Measurements from ENCODE around the gene VAV3. TPM values are rescaled to one million over a fixed set of nuclear protein-coding genes. Genes with fewer than 3 reads are reported as not detected.
A peak's percentile ranks its signal among the peaks of the same experiment; 100 is the strongest.

The VAV3 gene
- total RNA-seq, 4 donors from 2014 or later, result 2.2 to 20.4 (median 4.0) TPM

GRCh38 chr1:107941123-107941522 lies 23.9 kb downstream of the VAV3 start:
- H3K4me3 ChIP-seq, result no peak overlapping the region
- H3K36me3 ChIP-seq, result no peaks in the 10 kb centered on the region
- peaks cover 0 to 15% (median 5%) of the 10 kb centered on the region in 4 donors for H3K4me1 ChIP-seq
- WGBS, 2 donors, result 73 to 75% methylated on average over 7 of the region's 7 CpGs
- H3K27me3 ChIP-seq, result no peaks in the 10 kb centered on the region
- peak overlapping the region in 2 of 4 donors; percentile 56 to 67 for H3K27ac ChIP-seq
- H3K9me3 ChIP-seq, result no peaks in the 10 kb centered on the region
- DNase-seq (ENCODE audit: low spot score in 2 of 2), result peak in 1 of 2 donors; percentile 59
- TF ChIP-seq POLR2A (IDR thresholded peaks at IDR 0.05), result no peak
- peak; percentile 23 to 76 for TF ChIP-seq EP300 (IDR thresholded peaks at IDR 0.05)

- H3K4me3 ChIP-seq, result no peak overlapping the region
- no peaks in the 10 kb centered on the region for H3K27me3 ChIP-seq
- H3K4me1 ChIP-seq, result peaks cover 0 to 16% (median 5%) of the 10 kb centered on the region in 4 donors
- peak overlapping the region in 2 of 4 donors; percentile 20 to 67 for H3K27ac ChIP-seq
- TF ChIP-seq CTCF (IDR thresholded peaks at IDR 0.05) (no peak), EP300 (IDR thresholded peaks at IDR 0.05) (no peak)
- no peaks in the 10 kb centered on the region for H3K36me3 ChIP-seq
- no peaks in the 10 kb centered on the region for H3K9me3 ChIP-seq
- no peak for DNase-seq (ENCODE audit: low spot score in 2 of 2)
Observed at GRCh38 chr1:107940701-107941100, 24.3 kb downstream of the VAV3 start.

GRCh38 chr1:107940017-107940577 lies 24.9 kb downstream of the VAV3 start:
- H3K36me3 ChIP-seq, result no peaks in the 10 kb centered on the region
- 66 to 73% methylated on average over 5 of the region's 5 CpGs for WGBS, 2 donors
- no peaks in the 10 kb centered on the region for H3K9me3 ChIP-seq
- TF ChIP-seq POLR2A (IDR thresholded peaks at IDR 0.05) (no peak), CTCF (IDR thresholded peaks at IDR 0.05) (no peak), EP300 (IDR thresholded peaks at IDR 0.05) (no peak)
- H3K27ac ChIP-seq, result peak overlapping the region in 2 of 4 donors; percentile 20 to 30
- no peak overlapping the region for H3K4me3 ChIP-seq
- DNase-seq (ENCODE audit: low spot score in 2 of 2), result no peak
- peaks cover 0 to 16% (median 5%) of the 10 kb centered on the region in 4 donors for H3K4me1 ChIP-seq
- H3K27me3 ChIP-seq, result no peaks in the 10 kb centered on the region

- H3K36me3 ChIP-seq, result no peaks in the 10 kb centered on the region
- no peaks in the 10 kb centered on the region for H3K9me3 ChIP-seq
- no peak for TF ChIP-seq POLR2A (IDR thresholded peaks at IDR 0.05)
- TF ChIP-seq EP300 (IDR thresholded peaks at IDR 0.05), result no peak
- no peak for TF ChIP-seq CTCF (IDR thresholded peaks at IDR 0.05)
- H3K4me1 ChIP-seq, result peaks cover 0 to 16% (median 7%) of the 10 kb centered on the region in 4 donors
- H3K4me3 ChIP-seq, result no peak overlapping the region
- DNase-seq (ENCODE audit: low spot score in 2 of 2), result no peak
- WGBS, 2 donors, result 94 to 95% methylated on average over 3 of the region's 3 CpGs
- no peaks in the 10 kb centered on the region for H3K27me3 ChIP-seq
- H3K27ac ChIP-seq, result no peak overlapping the region
Observed at GRCh38 chr1:107939256-107939655, 25.7 kb downstream of the VAV3 start.

GRCh38 chr1:107936498-107937481 lies 28.2 kb downstream of the VAV3 start:
- no peaks in the 10 kb centered on the region for H3K27me3 ChIP-seq
- TF ChIP-seq EP300 (IDR thresholded peaks at IDR 0.05) (peak in 1 of 2 donors; percentile 52), CTCF (IDR thresholded peaks at IDR 0.05) (no peak), POLR2A (IDR thresholded peaks at IDR 0.05) (no peak)
- peaks cover 0 to 16% (median 7%) of the 10 kb centered on the region in 4 donors for H3K4me1 ChIP-seq
- no peak overlapping the region for H3K4me3 ChIP-seq
- no peak for DNase-seq (ENCODE audit: low spot score in 2 of 2)
- WGBS, 2 donors, result 64 to 68% methylated on average over 10 of the region's 10 CpGs
- peak overlapping the region in 1 of 4 donors; percentile 26 for H3K27ac ChIP-seq
- H3K36me3 ChIP-seq, result no peaks in the 10 kb centered on the region
- H3K9me3 ChIP-seq, result no peaks in the 10 kb centered on the region
